NCI-H748 (cell line): ENCODE measurements around the gene TM9SF3.

Experiments
- DNase-seq: peaks from one replicate; lab custom pipeline; 2025; ENCODE audit not compliant: unreplicated experiment; lab: John Stamatoyannopoulos, UW

TM9SF3 gene

GRCh38 chr10:96482815-96483588, 103.8 kb downstream of the TM9SF3 start:
- no peak for DNase-seq

- no peak for DNase-seq
Observed at GRCh38 chr10:96478355-96478754, 108.5 kb downstream of the TM9SF3 start.

GRCh38 chr10:96473866-96474265, 112.9 kb downstream of the TM9SF3 start:
- no peak for DNase-seq

- DNase-seq = peak; percentile 35
Observed at GRCh38 chr10:96470116-96470743, 116.6 kb downstream of the TM9SF3 start.

- no peak for DNase-seq
Observed at GRCh38 chr10:96468845-96469244, 118.0 kb downstream of the TM9SF3 start.
